ENCODE results near the gene EBPL.

- TF ChIP-seq EZH2 (IDR thresholded peaks at IDR 0.05; ENCODE audit: insufficient read depth, poor library complexity, severe bottlenecking) (no peak), EZH2phosphoT487 (IDR thresholded peaks at IDR 0.05; ENCODE audit: insufficient read depth, low read depth) (no peak)
Observed at GRCh38 chr13:49679246-49679645, 12.0 kb downstream of the EBPL start.

Data from GM23248 (cell line).